Renal cortical epithelial cell (primary cell): ENCODE results near the gene LHX2. TPM values are rescaled to one million over a fixed set of nuclear protein-coding genes. Genes with fewer than 3 reads are reported as not detected.

Experiments
- DNase-seq: peaks from one replicate; pipeline ENCODE4 v3.0.0-alpha.2; 2011; ENCODE audit warnings: low read depth
- total RNA-seq: library from RNA; depleted of rRNA; stranded (reverse); fragments of >200 nt; gene quantifications from 2 replicates; pipeline ENCODE4 v1.2.3, GENCODE V29; 2014

The LHX2 gene
- total RNA-seq, 1 donor from 2014 or later: not detected

- no peak for DNase-seq
These were observed 2.0 kb downstream of the LHX2 start for GRCh38 chr9:124013309-124014210.

- DNase-seq: no peak
These were observed 2.8 kb downstream of the LHX2 start for GRCh38 chr9:124014211-124014955.

- no peak for DNase-seq
These were observed 3.5 kb downstream of the LHX2 start for GRCh38 chr9:124014956-124015660.

GRCh38 chr9:124015661-124016131 is 4.1 kb downstream of the LHX2 start:
- no peak for DNase-seq

- no peak for DNase-seq
These were observed 4.8 kb downstream of the LHX2 start for GRCh38 chr9:124016175-124017050.

GRCh38 chr9:124017051-124017928 is 5.7 kb downstream of the LHX2 start:
- no peak for DNase-seq

GRCh38 chr9:124017929-124018729 is 6.6 kb downstream of the LHX2 start:
- DNase-seq: no peak

GRCh38 chr9:124018730-124019697 is 7.4 kb downstream of the LHX2 start:
- no peak for DNase-seq

GRCh38 chr9:124019771-124020519 is 8.4 kb downstream of the LHX2 start:
- no peak for DNase-seq

- no peak for DNase-seq
These were observed 9.2 kb downstream of the LHX2 start for GRCh38 chr9:124020520-124021384.

GRCh38 chr9:124021385-124021769 is 9.8 kb downstream of the LHX2 start:
- DNase-seq: no peak

GRCh38 chr9:124022201-124023121 is 10.9 kb downstream of the LHX2 start:
- no peak for DNase-seq

- DNase-seq: no peak
These were observed 12.5 kb downstream of the LHX2 start for GRCh38 chr9:124024107-124024506.

- DNase-seq: no peak
These were observed 18.0 kb downstream of the LHX2 start for GRCh38 chr9:124029617-124030016.

GRCh38 chr9:124030969-124031451 is 19.4 kb downstream of the LHX2 start:
- peak; percentile 79 for DNase-seq
